BJ (cell line): ENCODE results near the gene RPL13. TPM values are rescaled to one million over a fixed set of nuclear protein-coding genes. Genes with fewer than 3 reads are reported as not detected.

Experiments
- CTCF ChIA-PET: fragments of 350-600 bp; formaldehyde crosslinking; extraction: SDS; loops from one replicate; lab custom pipeline; 2021; ENCODE audit warnings: antibody characterized with exemption, inconsistent platforms; lab: Yijun Ruan, JAX
- POLR2A ChIA-PET: fragments of 300-600 bp; sonication (Branson Sonifier 250); formaldehyde crosslinking; extraction: SDS; loops from one replicate; lab custom pipeline; 2021; ENCODE audit warnings: antibody characterized with exemption; lab: Charles Lee
- DNase-seq: peaks from one replicate; pipeline ENCODE4 v3.0.0-alpha.2; 2011; ENCODE audit warnings: low read depth
- H3K27me3 ChIP-seq: 2 replicates; pipeline ENCODE4 v1.6.0; 2011; ENCODE audit warnings: low read length; ENCODE audit not compliant: control insufficient read depth, insufficient read depth
- H3K36me3 ChIP-seq: 2 replicates; pipeline ENCODE4 v1.5.1; 2011; ENCODE audit warnings: low read length; ENCODE audit not compliant: control insufficient read depth, insufficient read depth
- H3K4me3 ChIP-seq: 2 replicates; pipeline ENCODE4 v1.5.1; 2011; ENCODE audit warnings: low read depth, mild to moderate bottlenecking, control low read depth, low read length
- polyA plus RNA-seq: library from polyadenylated mRNA; depleted of rRNA; stranded (reverse); fragments of >200 nt; gene quantifications from 2 replicates; pipeline ENCODE4 v1.2.3, GENCODE V29; 2011; rRNA removed
- small RNA-seq: library from RNA; depleted of rRNA; stranded (forward); fragments of <200 nt; gene quantifications from one replicate; pipeline ENCODE3, GENCODE V24; 2012; ENCODE audit warnings: low replicate concordance, low read depth; ENCODE audit not compliant: insufficient read length
- TF ChIP-seq, protein P1 (sequence below): IDR thresholded peaks from 2 replicates; pipeline ENCODE4 v1.5.1; 2011; ENCODE audit warnings: low read depth, mild to moderate bottlenecking, control low read depth, inconsistent platforms, low read length, moderate library complexity; ENCODE audit not compliant: insufficient read depth

RPL13 gene
- polyA plus RNA-seq, 1 experiment = 4,466 TPM

DNA sequence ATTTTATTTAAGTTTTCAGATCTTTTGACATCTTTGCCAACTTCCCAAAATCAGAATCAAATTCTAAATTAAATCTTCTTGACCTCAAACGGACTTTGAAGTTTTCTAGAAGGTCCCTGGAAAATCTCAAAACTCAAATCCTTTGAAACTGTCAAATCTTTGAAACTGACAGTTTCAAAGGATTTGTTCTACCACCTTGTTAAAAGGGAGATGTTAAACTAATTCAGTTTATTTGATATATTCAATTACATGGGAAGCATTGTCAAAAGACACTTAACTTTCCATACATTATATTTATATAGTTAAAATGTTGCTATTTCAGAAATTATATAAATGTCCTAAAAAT lies 49.6 kb downstream of the RPL13 start:
- H3K4me3 ChIP-seq = no peak overlapping the region
- ChIA-PET CTCF (no interaction called here), POLR2A (no interaction called here)
- no peaks in the 10 kb centered on the region; the same call in 1 of the 2 replicates for H3K27me3 ChIP-seq
- H3K36me3 ChIP-seq = no peaks in the 10 kb centered on the region
- TF ChIP-seq, protein P1, sequence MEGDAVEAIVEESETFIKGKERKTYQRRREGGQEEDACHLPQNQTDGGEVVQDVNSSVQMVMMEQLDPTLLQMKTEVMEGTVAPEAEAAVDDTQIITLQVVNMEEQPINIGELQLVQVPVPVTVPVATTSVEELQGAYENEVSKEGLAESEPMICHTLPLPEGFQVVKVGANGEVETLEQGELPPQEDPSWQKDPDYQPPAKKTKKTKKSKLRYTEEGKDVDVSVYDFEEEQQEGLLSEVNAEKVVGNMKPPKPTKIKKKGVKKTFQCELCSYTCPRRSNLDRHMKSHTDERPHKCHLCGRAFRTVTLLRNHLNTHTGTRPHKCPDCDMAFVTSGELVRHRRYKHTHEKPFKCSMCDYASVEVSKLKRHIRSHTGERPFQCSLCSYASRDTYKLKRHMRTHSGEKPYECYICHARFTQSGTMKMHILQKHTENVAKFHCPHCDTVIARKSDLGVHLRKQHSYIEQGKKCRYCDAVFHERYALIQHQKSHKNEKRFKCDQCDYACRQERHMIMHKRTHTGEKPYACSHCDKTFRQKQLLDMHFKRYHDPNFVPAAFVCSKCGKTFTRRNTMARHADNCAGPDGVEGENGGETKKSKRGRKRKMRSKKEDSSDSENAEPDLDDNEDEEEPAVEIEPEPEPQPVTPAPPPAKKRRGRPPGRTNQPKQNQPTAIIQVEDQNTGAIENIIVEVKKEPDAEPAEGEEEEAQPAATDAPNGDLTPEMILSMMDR = no peak
- no peak for DNase-seq

DNA sequence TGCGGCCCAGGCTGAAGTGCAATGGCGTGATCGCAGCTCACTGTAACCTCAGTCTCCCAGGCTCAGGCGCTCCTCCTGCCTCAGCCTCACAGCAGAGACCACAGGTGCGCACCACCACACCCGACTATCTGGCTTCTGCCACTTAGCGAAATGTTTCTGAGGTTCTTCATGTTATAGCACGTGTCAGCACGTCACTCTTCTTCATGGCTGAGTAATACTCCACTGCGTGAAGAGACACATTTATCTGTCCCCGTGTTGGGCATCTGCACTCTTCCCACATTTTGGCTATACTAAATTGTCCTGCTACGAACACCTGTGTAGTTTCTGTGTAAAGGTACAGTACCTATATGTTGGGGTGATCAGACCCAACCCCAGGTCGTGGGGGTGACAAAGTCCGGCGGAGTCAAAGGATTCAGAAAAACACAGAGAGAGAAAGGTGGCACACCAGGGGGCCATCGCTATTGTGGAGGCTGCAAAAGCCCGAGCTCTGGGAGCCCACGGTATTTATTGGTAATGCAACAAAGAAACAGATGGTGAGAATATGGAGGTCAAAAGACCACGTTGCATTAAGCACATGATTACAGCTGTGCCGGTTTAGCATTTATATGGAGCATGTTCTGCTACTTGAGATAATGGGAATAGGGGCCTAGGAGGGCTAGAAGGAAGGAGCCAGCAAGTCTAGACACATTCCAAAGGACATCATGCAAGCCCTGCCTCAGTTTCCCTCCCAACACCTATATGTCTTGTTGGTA lies 52.1 kb downstream of the RPL13 start:
- Histone ChIP-seq H3K27me3 (no peaks in the 10 kb centered on the region; the same call in 1 of the 2 replicates), H3K36me3 (no peaks in the 10 kb centered on the region), H3K4me3 (no peak overlapping the region)
- no peak for DNase-seq
- CTCF ChIA-PET = interaction anchor here (1.2 kb wide), 1 partner anchor 37 kb away, joined by 4 read pairs; the partner anchor contains the start of gene CPNE7
- POLR2A ChIA-PET = no interaction called here
- TF ChIP-seq, protein P1 = no peak

DNA sequence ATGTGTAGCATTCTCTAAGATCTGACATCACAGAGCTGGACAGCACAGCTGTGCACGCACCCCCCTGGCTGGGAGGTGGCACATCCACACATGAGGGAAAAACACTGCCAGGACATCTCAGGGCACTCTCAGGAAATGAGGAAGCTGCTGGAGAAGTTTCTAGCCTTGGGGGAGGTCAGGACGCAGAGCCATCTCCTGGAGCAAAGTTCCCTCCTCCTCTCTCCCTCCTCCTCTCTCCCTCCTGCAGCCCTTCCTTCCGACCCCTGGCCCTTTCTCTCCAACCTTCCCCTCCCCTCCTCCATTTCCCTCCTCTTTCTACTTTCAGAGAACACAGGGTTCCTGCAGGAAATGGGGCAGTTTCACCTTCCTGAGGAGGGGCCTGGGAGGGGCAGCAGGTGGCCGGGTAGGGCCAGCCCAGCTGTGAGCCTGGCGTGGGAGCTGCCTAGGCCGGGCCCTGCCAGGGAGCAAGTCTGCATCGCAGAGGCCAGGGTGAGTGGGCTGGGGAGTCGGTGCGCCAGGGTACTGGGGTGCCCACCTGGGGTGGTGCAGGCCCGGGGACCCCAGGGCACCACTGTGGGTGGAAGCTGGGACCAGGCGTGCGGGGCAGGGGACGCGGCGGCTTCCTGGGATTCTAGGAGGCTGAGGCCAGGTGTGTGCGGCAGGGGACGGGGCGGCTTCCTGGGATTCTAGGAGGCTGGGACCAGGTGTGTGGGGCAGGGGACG lies 52.9 kb downstream of the RPL13 start, which contains the start of gene DPEP1:
Gene DPEP1, plus strand, starts transcription at position 412 of the 723 bp plus-strand sequence. CDS start 16,769 bp downstream, outside the sequence.
- CTCF ChIA-PET = interaction anchor here (1.2 to 3.6 kb wide), 5 partner anchors 10 to 38 kb away, joined by 4 to 35 read pairs (median 8); partner anchors contain the start of gene CPNE7
- no peak for DNase-seq
- no peak within 1 kb of the TSS for H3K4me3 ChIP-seq
- TF ChIP-seq, protein P1 = no peak
- POLR2A ChIA-PET = no interaction called here
- no peaks in the 10 kb centered on the region; the same call in 1 of the 2 replicates for H3K27me3 ChIP-seq
- H3K36me3 ChIP-seq = no peaks in the 10 kb centered on the region

- POLR2A ChIA-PET = no interaction called here
- H3K27me3 ChIP-seq = no peaks in the 10 kb centered on the region; the same call in 1 of the 2 replicates
- H3K4me3 ChIP-seq = no peak overlapping the region
- TF ChIP-seq, protein P1 = no peak
- CTCF ChIA-PET = interaction anchor here (1.2 to 3.6 kb wide), 9 partner anchors 9 to 40 kb away, joined by 4 to 36 read pairs (median 8); partner anchors contain the start of gene CPNE7
- no peak for DNase-seq
- no peaks in the 10 kb centered on the region for H3K36me3 ChIP-seq
Observed at GRCh38 chr16:89613954-89614459, 53.5 kb downstream of the RPL13 start.

Small RNA genes lying within 50 kb of the gene (small RNA-seq; reads per million reads assigned to genes)
- gene SNORD68 = not detected

Other genes with a start within 250 kb of the RPL13 start
- 44.1 and 61.8 TPM in 2 replicates for gene ANKRD11, start 70.1 kb upstream of the RPL13 start, polyA plus RNA-seq
- gene SPG7, start 52.3 kb upstream of the RPL13 start, polyA plus RNA-seq = 36.3 and 45.0 TPM in 2 replicates
- gene CPNE7, start 15.1 kb downstream of the RPL13 start, polyA plus RNA-seq = 4.2 and 7.1 TPM in 2 replicates
- not detected in 2 replicates for gene DPEP1, start 53.0 kb downstream of the RPL13 start, polyA plus RNA-seq
- gene CHMP1A, start 97.0 kb downstream of the RPL13 start, polyA plus RNA-seq = 58.5 and 105 TPM in 2 replicates
- gene SPATA33, start 97.2 kb downstream of the RPL13 start, polyA plus RNA-seq = 2.6 TPM in 2 replicates
- gene CDK10, start 126.0 kb downstream of the RPL13 start, polyA plus RNA-seq = 31.5 and 56.0 TPM in 2 replicates
- 2.8 and 5.3 TPM in 2 replicates for gene SPATA2L, start 141.0 kb downstream of the RPL13 start, polyA plus RNA-seq
- gene VPS9D1, start 160.2 kb downstream of the RPL13 start, polyA plus RNA-seq = 8.3 and 15.6 TPM in 2 replicates
- 5.6 and 8.5 TPM in 2 replicates for gene ZNF276, start 160.9 kb downstream of the RPL13 start, polyA plus RNA-seq